ENCODE data around the gene LZTS2. TPM values are rescaled to one million over a fixed set of nuclear protein-coding genes. Genes with fewer than 3 reads are reported as not detected.

The LZTS2 gene
- total RNA-seq, 1 experiment from 2014 or later: 93.0 TPM

DNA sequence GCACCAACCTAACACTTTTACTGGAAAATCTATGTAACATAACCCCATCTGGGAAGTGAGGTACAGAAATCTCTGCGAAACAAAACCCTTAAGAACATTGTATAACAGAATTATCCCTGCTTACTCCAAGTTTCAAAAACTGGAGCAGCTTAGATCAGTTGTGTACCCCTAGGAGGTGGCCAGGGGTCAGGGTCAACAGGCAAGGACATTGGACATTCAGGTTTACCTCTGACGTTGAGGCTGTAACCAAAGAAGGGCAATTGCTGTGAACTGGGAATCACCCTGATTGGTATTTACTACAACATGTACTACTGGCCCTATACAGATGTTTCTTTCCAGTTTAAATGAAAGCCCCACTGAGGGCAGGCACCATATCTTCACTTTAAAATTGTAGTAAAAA lies 44.5 kb downstream of the LZTS2 start:
- ATAC-seq: no peak
- intact Hi-C loops (cut with micrococcal nuclease): no loop called here
- no TSS peak for BruUV-seq (replicated peaks)
- Histone ChIP-seq H3K9me3 (ENCODE audit: control insufficient read depth in 1 of 2, insufficient read depth in 1 of 2, low read depth in 1 of 2, low read length in 2 of 2) (no peaks in the 10 kb centered on the region), H3K36me3 (ENCODE audit: control insufficient read depth in 1 of 2, insufficient read depth in 2 of 2, low read length in 2 of 2) (peaks cover 0 to 3% of the 10 kb centered on the region in 2 experiments; a peak in 1 of 4 replicates), H4K20me1 (ENCODE audit: insufficient read depth) (no peaks in the 10 kb centered on the region), H3K9ac (ENCODE audit: low read length) (peak overlapping the region; percentile 77), H3K4me1 (ENCODE audit: control insufficient read depth in 1 of 2, insufficient read depth in 2 of 2, low read length in 2 of 2) (peaks cover 26 to 33% of the 10 kb centered on the region in 2 experiments), H3K27ac (ENCODE audit: low read depth, low read length) (peak overlapping the region; percentile 84; the same call in 1 of the 2 replicates), H2AFZ (ENCODE audit: low read depth, low read length, poor library complexity, severe bottlenecking) (no peak overlapping the region), H3K4me2 (ENCODE audit: low read length) (peak overlapping the region; percentile 82), H3K79me2 (ENCODE audit: insufficient read depth, low read length) (peaks cover 20% of the 10 kb centered on the region; the same call in 1 of the 2 replicates), H3K4me3 (replicated peaks in 1 of 2; ENCODE audit: low read depth in 1 of 2, low read length in 2 of 2) (no peak overlapping the region), H3K27me3 (ENCODE audit: insufficient read depth, low read length) (no peaks in the 10 kb centered on the region), H3K9me2 (ENCODE audit: insufficient read depth) (no peaks in the 10 kb centered on the region)
- no peak for TF ChIP-seq FOSL1 (IDR thresholded peaks at IDR 0.05; ENCODE audit: low read depth)
- TF ChIP-seq TCF7L2 (IDR thresholded peaks at IDR 0.05; ENCODE audit: borderline replicate concordance, extremely low read depth, insufficient read depth, insufficient read length): no peak
- TF ChIP-seq, protein P1, sequence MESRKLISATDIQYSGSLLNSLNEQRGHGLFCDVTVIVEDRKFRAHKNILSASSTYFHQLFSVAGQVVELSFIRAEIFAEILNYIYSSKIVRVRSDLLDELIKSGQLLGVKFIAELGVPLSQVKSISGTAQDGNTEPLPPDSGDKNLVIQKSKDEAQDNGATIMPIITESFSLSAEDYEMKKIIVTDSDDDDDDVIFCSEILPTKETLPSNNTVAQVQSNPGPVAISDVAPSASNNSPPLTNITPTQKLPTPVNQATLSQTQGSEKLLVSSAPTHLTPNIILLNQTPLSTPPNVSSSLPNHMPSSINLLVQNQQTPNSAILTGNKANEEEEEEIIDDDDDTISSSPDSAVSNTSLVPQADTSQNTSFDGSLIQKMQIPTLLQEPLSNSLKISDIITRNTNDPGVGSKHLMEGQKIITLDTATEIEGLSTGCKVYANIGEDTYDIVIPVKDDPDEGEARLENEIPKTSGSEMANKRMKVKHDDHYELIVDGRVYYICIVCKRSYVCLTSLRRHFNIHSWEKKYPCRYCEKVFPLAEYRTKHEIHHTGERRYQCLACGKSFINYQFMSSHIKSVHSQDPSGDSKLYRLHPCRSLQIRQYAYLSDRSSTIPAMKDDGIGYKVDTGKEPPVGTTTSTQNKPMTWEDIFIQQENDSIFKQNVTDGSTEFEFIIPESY (IDR thresholded peaks at IDR 0.05; ENCODE audit: extremely low read depth, insufficient replicate concordance, low read length): no peak
- no peak for TF ChIP-seq EGR1 (IDR thresholded peaks at IDR 0.05; ENCODE audit: low read depth)
- TF ChIP-seq, protein P2, sequence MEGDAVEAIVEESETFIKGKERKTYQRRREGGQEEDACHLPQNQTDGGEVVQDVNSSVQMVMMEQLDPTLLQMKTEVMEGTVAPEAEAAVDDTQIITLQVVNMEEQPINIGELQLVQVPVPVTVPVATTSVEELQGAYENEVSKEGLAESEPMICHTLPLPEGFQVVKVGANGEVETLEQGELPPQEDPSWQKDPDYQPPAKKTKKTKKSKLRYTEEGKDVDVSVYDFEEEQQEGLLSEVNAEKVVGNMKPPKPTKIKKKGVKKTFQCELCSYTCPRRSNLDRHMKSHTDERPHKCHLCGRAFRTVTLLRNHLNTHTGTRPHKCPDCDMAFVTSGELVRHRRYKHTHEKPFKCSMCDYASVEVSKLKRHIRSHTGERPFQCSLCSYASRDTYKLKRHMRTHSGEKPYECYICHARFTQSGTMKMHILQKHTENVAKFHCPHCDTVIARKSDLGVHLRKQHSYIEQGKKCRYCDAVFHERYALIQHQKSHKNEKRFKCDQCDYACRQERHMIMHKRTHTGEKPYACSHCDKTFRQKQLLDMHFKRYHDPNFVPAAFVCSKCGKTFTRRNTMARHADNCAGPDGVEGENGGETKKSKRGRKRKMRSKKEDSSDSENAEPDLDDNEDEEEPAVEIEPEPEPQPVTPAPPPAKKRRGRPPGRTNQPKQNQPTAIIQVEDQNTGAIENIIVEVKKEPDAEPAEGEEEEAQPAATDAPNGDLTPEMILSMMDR (IDR thresholded peaks at IDR 0.05 in 2 of 3, conservative IDR thresholded peaks at IDR 0.05 in 1 of 3; ENCODE audit: borderline replicate concordance in 1 of 3, insufficient read depth in 1 of 3, low read depth in 2 of 3, low read length in 2 of 3): no peak
- no peak for TF ChIP-seq POLR2A (IDR thresholded peaks at IDR 0.05; ENCODE audit: borderline replicate concordance, extremely low read depth, insufficient read depth, insufficient read length)
- no peak for TF ChIP-seq YY1 (IDR thresholded peaks at IDR 0.05; ENCODE audit: extremely low read depth, insufficient replicate concordance, low read depth, low read length)
- no peak for TF ChIP-seq CEBPB (IDR thresholded peaks at IDR 0.05; ENCODE audit: low read depth)
- no peak for TF ChIP-seq EZH2 (IDR thresholded peaks at IDR 0.05)
- TF ChIP-seq MAX (IDR thresholded peaks at IDR 0.05): no peak
- TF ChIP-seq EZH2phosphoT487 (IDR thresholded peaks at IDR 0.05; ENCODE audit: borderline replicate concordance): no peak
- TF ChIP-seq REST (IDR thresholded peaks at IDR 0.05; ENCODE audit: low read depth): no peak
- TF ChIP-seq RAD21 (IDR thresholded peaks at IDR 0.05; ENCODE audit: low read depth): no peak
- TF ChIP-seq SIN3A (IDR thresholded peaks at IDR 0.05; ENCODE audit: low read depth): no peak
- TF ChIP-seq ZNF274 (IDR thresholded peaks at IDR 0.05; ENCODE audit: low read depth, low read length): no peak
- no peak for TF ChIP-seq ZFX (IDR thresholded peaks at IDR 0.05)
- TF ChIP-seq, protein P3, sequence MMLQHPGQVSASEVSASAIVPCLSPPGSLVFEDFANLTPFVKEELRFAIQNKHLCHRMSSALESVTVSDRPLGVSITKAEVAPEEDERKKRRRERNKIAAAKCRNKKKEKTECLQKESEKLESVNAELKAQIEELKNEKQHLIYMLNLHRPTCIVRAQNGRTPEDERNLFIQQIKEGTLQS (IDR thresholded peaks at IDR 0.05): no peak
- no peak for TF ChIP-seq SRF (IDR thresholded peaks at IDR 0.05; ENCODE audit: low read depth)
- TF ChIP-seq POLR2AphosphoS5 (IDR thresholded peaks at IDR 0.05; ENCODE audit: low read depth, low read length): no peak
- DNase-seq (ENCODE audit: low read depth, low spot score): no peak
- ChIA-PET POLR2A (interaction anchor here (1.7 to 2.1 kb wide), 7 partner anchors 8 to 25 kb away, joined by 4 to 33 read pairs (median 7); partner anchors contain the start of genes KAZALD1, PDZD7 and SFXN3), RAD21 (ENCODE audit: low non-redundant PET in 1 of 2, low total read pairs in 2 of 2, uncharacterized antibody in 2 of 2, unreplicated experiment in 2 of 2) (interaction anchor here in 1 of 2 experiments (3.3 kb wide), 1 partner anchor 98 kb away, joined by 23 read pairs; no protein-coding TSS in a partner anchor), CTCF (interaction anchor here (1.4 to 5.4 kb wide), 10 partner anchors 8 to 796 kb away, joined by 3 to 118 read pairs (median 44); partner anchors contain the start of genes KAZALD1, PDZD7 and SFXN3)
